Cardiac muscle cell (in vitro differentiated cells and primary cell): ENCODE results near the gene TAGAP. TPM values are rescaled to one million over a fixed set of nuclear protein-coding genes. Genes with fewer than 3 reads are reported as not detected.

Experiments used
- DNase-seq, 2 donors: peaks; one replicate each; pipeline versions ENCODE4 v3.0.0 to v3.0.0-alpha.2; 2010 to 2017; ENCODE audit warnings: low read depth in 1 of 2, low spot score in 1 of 2
- H3K27ac ChIP-seq: fragments of 200-600 bp; sonication (generic); 2 replicates; pipeline ENCODE4 v1.5.1; 2016
- H3K27me3 ChIP-seq: fragments of 200-600 bp; sonication (generic); 2 replicates; pipeline ENCODE4 v1.6.0; 2016; ENCODE audit warnings: control low read depth
- H3K36me3 ChIP-seq: fragments of 200-600 bp; sonication (generic); 2 replicates; pipeline ENCODE4 v1.5.1; 2016; ENCODE audit warnings: control low read depth
- H3K4me1 ChIP-seq: fragments of 200-600 bp; sonication (generic); 2 replicates; pipeline ENCODE4 v1.8.1; 2017; ENCODE audit warnings: low read depth, mild to moderate bottlenecking, mixed run types
- H3K4me3 ChIP-seq: fragments of 200-600 bp; sonication (generic); 2 replicates; pipeline ENCODE4 v1.5.1; 2016; ENCODE audit warnings: mild to moderate bottlenecking
- H3K9me3 ChIP-seq: fragments of 200-600 bp; sonication (generic); 2 replicates; pipeline ENCODE4 v1.5.1; 2017; ENCODE audit warnings: low read depth, mild to moderate bottlenecking, control low read depth
- polyA plus RNA-seq: library from polyadenylated mRNA; unstranded; fragments of >200 nt; fragmentation: Nextera tagmentation; extraction: Ambion mirVana; gene quantifications from 2 replicates; pipeline ENCODE4 v1.2.1, GENCODE V29; 2016
- total RNA-seq: library from RNA; depleted of rRNA; stranded (reverse); fragments of >200 nt; gene quantifications from 2 replicates; pipeline ENCODE4 v1.2.3, GENCODE V29; 2016
- TF ChIP-seq, protein P1 (sequence below): IDR thresholded peaks from 2 replicates; pipeline ENCODE4 v1.5.1; 2012; ENCODE audit warnings: low read depth, mild to moderate bottlenecking, low read length

Gene TAGAP
- total and polyA plus RNA-seq, 2 experiments from 2014 or later: not detected

DNA sequence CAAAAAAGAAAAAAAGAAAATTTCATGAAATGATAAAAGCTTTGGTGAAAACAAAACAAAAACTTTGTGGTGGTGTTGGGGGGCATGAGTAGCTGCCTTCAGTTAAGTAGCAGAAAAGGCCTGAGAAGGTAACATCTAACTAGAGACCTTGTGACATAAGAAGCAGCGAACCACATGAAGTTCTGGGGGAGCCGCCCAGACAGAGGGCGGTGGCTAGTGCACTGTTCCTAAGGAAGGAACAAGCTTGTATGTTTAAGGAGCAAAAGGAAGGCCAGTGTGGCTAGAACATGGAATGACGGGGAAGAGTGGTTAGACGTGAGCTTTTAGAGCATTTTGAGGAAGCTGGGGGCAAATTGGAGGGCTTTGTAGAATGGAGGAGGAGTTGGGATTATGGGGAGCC lies 37.3 kb downstream of the TAGAP start:
- Histone ChIP-seq H3K9me3 (no peaks in the 10 kb centered on the region), H3K4me3 (no peak overlapping the region), H3K36me3 (no peaks in the 10 kb centered on the region), H3K27me3 (no peaks in the 10 kb centered on the region), H3K27ac (no peak overlapping the region), H3K4me1 (peaks cover 7% of the 10 kb centered on the region)
- no peak for DNase-seq
- TF ChIP-seq, protein P1, sequence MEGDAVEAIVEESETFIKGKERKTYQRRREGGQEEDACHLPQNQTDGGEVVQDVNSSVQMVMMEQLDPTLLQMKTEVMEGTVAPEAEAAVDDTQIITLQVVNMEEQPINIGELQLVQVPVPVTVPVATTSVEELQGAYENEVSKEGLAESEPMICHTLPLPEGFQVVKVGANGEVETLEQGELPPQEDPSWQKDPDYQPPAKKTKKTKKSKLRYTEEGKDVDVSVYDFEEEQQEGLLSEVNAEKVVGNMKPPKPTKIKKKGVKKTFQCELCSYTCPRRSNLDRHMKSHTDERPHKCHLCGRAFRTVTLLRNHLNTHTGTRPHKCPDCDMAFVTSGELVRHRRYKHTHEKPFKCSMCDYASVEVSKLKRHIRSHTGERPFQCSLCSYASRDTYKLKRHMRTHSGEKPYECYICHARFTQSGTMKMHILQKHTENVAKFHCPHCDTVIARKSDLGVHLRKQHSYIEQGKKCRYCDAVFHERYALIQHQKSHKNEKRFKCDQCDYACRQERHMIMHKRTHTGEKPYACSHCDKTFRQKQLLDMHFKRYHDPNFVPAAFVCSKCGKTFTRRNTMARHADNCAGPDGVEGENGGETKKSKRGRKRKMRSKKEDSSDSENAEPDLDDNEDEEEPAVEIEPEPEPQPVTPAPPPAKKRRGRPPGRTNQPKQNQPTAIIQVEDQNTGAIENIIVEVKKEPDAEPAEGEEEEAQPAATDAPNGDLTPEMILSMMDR: no peak

DNA sequence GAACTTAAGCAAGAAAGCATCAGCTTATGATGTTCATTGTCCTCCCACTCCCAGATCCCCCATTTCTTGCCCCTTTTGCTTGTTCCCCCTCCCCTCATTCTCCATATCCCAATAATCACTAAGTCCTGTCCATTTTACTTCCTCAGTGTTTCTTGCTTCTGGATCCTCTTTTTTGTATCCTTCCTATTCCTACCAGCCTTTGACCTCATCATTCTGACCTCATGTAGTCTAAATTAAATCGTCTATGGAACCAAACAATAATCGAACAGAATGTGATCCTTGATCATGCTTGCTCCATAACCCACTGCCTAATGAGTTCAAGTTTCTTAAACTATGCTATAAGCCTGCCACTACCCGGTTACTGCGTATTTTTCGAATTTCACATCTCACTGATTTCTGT lies 39.4 kb downstream of the TAGAP start:
- H3K27me3 ChIP-seq: no peaks in the 10 kb centered on the region
- H3K4me3 ChIP-seq: no peak overlapping the region
- TF ChIP-seq, protein P1: no peak
- no peak for DNase-seq
- no peaks in the 10 kb centered on the region for H3K9me3 ChIP-seq
- peaks cover 13% of the 10 kb centered on the region for H3K4me1 ChIP-seq
- H3K36me3 ChIP-seq: no peaks in the 10 kb centered on the region
- H3K27ac ChIP-seq: no peak overlapping the region

DNA sequence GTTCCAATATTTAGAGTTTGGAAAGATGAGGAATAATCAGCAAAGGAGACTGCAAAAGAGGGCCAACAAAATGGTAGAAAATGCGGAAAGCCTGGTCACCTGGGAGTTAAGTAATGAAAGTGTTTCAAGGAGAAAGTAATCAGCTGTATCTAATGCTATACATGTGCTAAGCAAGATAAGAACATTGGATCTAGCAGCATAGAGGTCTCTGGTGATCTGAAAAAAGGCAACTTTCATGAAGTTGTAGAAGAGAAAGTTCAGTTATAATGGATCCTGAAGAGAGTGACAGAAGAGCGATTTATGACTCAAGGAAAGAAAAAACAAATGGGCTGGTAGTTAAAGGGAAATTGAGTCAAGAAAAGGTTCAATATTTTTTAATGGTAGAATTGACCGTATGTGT lies 40.2 kb downstream of the TAGAP start:
- Histone ChIP-seq H3K4me1 (peaks cover 13% of the 10 kb centered on the region), H3K27me3 (no peaks in the 10 kb centered on the region), H3K36me3 (no peaks in the 10 kb centered on the region), H3K4me3 (no peak overlapping the region), H3K9me3 (no peaks in the 10 kb centered on the region), H3K27ac (no peak overlapping the region)
- DNase-seq: no peak
- TF ChIP-seq, protein P1: no peak

DNA sequence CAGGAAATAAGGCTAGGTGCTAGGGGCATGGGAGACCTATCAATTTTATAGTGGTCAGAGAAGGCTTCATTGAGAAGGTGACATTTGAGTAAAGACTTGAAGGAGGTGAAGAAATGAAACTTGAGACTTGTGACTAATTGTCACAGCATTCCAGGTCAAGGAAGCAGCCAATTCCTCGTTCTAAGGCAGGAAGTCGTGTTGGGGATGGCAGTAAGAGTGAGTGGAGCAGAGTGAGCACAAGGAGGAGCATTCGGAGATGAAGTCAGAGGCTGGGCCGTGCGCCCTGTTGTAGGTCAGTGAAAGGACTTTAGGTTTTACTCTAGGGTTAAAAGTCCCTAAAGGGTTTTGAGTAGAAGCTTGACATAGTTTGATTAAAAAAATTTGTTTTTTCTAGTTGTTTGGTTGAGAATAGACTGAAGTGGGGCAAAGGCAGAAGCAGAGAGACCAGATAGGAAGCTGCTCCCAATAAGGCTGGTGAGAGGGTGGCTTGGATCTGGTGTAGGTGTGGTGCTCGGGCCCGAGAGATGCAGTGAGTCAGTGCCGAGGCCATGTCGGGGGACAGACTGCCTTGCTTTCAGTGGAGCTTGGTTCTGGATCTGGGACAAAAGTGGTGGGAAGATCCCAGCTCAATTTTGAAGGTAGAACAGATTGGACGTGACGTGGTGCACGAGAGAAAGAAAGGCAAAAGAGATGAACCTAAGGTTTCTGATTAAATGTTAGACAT lies 42.2 kb downstream of the TAGAP start:
- Histone ChIP-seq H3K27ac (no peak overlapping the region), H3K4me1 (peaks cover 13% of the 10 kb centered on the region), H3K36me3 (no peaks in the 10 kb centered on the region), H3K27me3 (no peaks in the 10 kb centered on the region), H3K9me3 (no peaks in the 10 kb centered on the region), H3K4me3 (no peak overlapping the region)
- TF ChIP-seq, protein P1: no peak
- DNase-seq: no peak

DNA sequence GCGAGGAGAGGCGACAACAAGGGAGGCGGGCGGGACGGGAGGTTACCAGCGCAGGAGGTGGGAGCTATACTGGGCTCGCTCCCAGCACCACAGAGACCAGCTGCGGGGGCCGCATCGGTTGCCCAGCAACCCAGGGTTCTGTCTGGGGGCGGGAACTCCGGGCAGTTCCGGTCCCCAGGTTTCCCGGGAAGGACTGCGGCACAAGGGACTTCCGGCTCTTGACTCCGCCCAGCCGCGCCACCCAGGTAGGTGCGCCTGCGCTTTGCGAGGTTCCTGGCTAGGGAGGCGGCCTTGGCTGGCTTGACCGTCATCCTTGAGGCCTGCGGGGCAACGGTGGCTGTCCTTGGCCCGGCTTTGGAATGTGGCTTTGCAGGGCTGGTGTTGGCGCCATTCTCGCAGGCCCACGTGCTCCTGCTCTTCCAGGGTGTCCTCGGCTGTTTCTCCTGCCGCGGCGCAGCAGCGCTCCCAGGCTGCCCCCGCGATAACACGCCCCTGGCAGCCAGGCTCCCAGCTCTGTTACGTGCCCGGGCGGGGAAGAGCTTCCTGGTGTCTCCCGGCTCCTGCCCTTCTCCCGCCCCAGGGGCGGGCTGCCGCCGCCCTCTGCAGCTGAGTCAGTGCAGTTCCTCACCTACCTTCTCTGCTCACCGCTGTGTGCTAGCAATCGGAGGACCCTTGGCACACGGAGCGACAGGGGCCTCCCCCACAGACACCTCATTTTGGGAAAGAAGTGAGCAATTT lies 45.0 kb downstream of the TAGAP start, which contains the start of gene RSPH3:
TSS of gene RSPH3 (minus strand) at position 537 of the 738 bp plus-strand sequence. CDS start 652 bp downstream, outside the sequence.
- peaks cover 13% of the 10 kb centered on the region for H3K4me1 ChIP-seq
- H3K9me3 ChIP-seq: no peaks in the 10 kb centered on the region
- TF ChIP-seq, protein P1: no peak
- peak; percentile 95 to 97 for DNase-seq
- H3K36me3 ChIP-seq: no peaks in the 10 kb centered on the region
- peak within 1 kb of the TSS; percentile 63 for H3K4me3 ChIP-seq
- no peaks in the 10 kb centered on the region for H3K27me3 ChIP-seq
- peak within 1 kb of the TSS; percentile 94 for H3K27ac ChIP-seq
